Subcutaneous adipose tissue (tissue), 4 donors: Measurements from ENCODE around the gene PROZ. TPM values are rescaled to one million over a fixed set of nuclear protein-coding genes. Genes with fewer than 3 reads are reported as not detected.

Source experiments
- CTCF ChIP-seq: fragments of 450-650 bp; IDR thresholded peaks from one replicate; pipeline ENCODE4 v1.5.1; 2016; ENCODE audit warnings: low read depth, mild to moderate bottlenecking, control low read depth, antibody characterized with exemption, moderate library complexity
- total RNA-seq, 4 donors: library from RNA; depleted of rRNA; stranded (reverse); fragments of >200 nt; gene quantifications; one replicate each; pipeline ENCODE4 v1.1.0, GENCODE V29; 2016

PROZ gene
- total RNA-seq, 4 donors from 2014 or later = not detected

- TF ChIP-seq CTCF = no peak
Measured at GRCh38 chr13:113166681-113167080, 8.2 kb downstream of the PROZ start.

- TF ChIP-seq CTCF = no peak
Measured at GRCh38 chr13:113167155-113167554, 8.7 kb downstream of the PROZ start.

GRCh38 chr13:113167575-113167974 is 9.1 kb downstream of the PROZ start:
- TF ChIP-seq CTCF = no peak

- no peak for TF ChIP-seq CTCF
Measured at GRCh38 chr13:113168211-113168610, 9.8 kb downstream of the PROZ start.

- no peak for TF ChIP-seq CTCF
Measured at GRCh38 chr13:113169277-113170272, 11.1 kb downstream of the PROZ start.

- TF ChIP-seq CTCF = no peak
Measured at GRCh38 chr13:113170511-113170910, 12.1 kb downstream of the PROZ start.

GRCh38 chr13:113171250-113172125 is 13.0 kb downstream of the PROZ start:
- no peak for TF ChIP-seq CTCF
